Mesenchymal stem cell (in vitro differentiated cells and primary cell): ENCODE data around the gene KLC1.

Experiments used
- DNase-seq: peaks from one replicate; pipeline ENCODE4 v3.0.0-alpha.2; 2013
- H2AFZ ChIP-seq: one replicate; pipeline ENCODE4 v1.6.1; 2013; ENCODE audit warnings: low read depth, mild to moderate bottlenecking, control low read depth, inconsistent platforms, low read length, moderate library complexity
- H2AK5ac ChIP-seq: 2 replicates; pipeline ENCODE4 v1.6.1; 2013; ENCODE audit warnings: low read length, moderate library complexity, mild to moderate bottlenecking, inconsistent platforms; ENCODE audit not compliant: severe bottlenecking
- H2BK120ac ChIP-seq: one replicate; pipeline ENCODE4 v1.6.1; 2013; ENCODE audit warnings: low read depth, mild to moderate bottlenecking, inconsistent platforms, low read length, moderate library complexity
- H2BK12ac ChIP-seq, 2 experiments: one replicate each; pipeline ENCODE4 v1.6.1; 2013; ENCODE audit warnings: inconsistent platforms in 2 of 2, low read length in 2 of 2, mild to moderate bottlenecking in 2 of 2, moderate library complexity in 2 of 2, control low read depth in 1 of 2
- H2BK15ac ChIP-seq: one replicate; pipeline ENCODE4 v1.6.1; 2013; ENCODE audit warnings: mild to moderate bottlenecking, low read depth, inconsistent platforms; ENCODE audit not compliant: poor library complexity, severe bottlenecking
- H2BK5ac ChIP-seq: 2 replicates; pipeline ENCODE4 v1.6.1; 2013; ENCODE audit warnings: low read depth, mild to moderate bottlenecking, low read length, control low read depth, inconsistent platforms; ENCODE audit not compliant: poor library complexity, severe bottlenecking
- H3K14ac ChIP-seq, 2 experiments: one replicate each; pipeline ENCODE4 v1.6.1; 2013; ENCODE audit warnings: inconsistent platforms in 2 of 2, low read length in 2 of 2, control low read depth in 1 of 2, mild to moderate bottlenecking in 1 of 2, moderate library complexity in 1 of 2
- H3K18ac ChIP-seq, 2 experiments: one replicate each; pipeline ENCODE4 v1.6.1; 2013; ENCODE audit warnings: inconsistent platforms in 2 of 2, low read length in 2 of 2, control low read depth in 1 of 2, low read depth in 1 of 2, mild to moderate bottlenecking in 1 of 2
- H3K23ac ChIP-seq, 2 experiments: one replicate each; pipeline ENCODE4 v1.6.1; 2013; ENCODE audit warnings: inconsistent platforms in 2 of 2, low read length in 2 of 2, mild to moderate bottlenecking in 2 of 2, moderate library complexity in 2 of 2, control low read depth in 1 of 2
- H3K27ac ChIP-seq: 2 replicates; pipeline ENCODE4 v1.5.1; 2013; ENCODE audit warnings: mild to moderate bottlenecking, moderate library complexity, low read length, control low read depth, inconsistent platforms; ENCODE audit not compliant: poor library complexity, severe bottlenecking
- H3K27me3 ChIP-seq, 2 experiments: 2 replicates each; pipeline versions ENCODE4 v1.6.1 to v1.7.0; 2013; ENCODE audit warnings: low read length in 2 of 2, mild to moderate bottlenecking in 2 of 2, moderate library complexity in 2 of 2, control low read depth in 1 of 2, inconsistent platforms in 1 of 2; ENCODE audit not compliant: control insufficient read depth in 1 of 2, insufficient read depth in 1 of 2
- H3K36me3 ChIP-seq, 2 experiments: 2 replicates each; pipeline versions ENCODE4 v1.6.1 to v1.7.0; 2013; ENCODE audit warnings: low read length in 2 of 2, control low read depth in 1 of 2, inconsistent platforms in 1 of 2, low read depth in 1 of 2, mild to moderate bottlenecking in 1 of 2; ENCODE audit not compliant: insufficient read depth in 2 of 2, control insufficient read depth in 1 of 2
- H3K4ac ChIP-seq, 2 experiments: one replicate each; pipeline ENCODE4 v1.6.1; 2013; ENCODE audit warnings: inconsistent platforms in 2 of 2, low read length in 2 of 2, mild to moderate bottlenecking in 2 of 2, moderate library complexity in 2 of 2, control low read depth in 1 of 2, low read depth in 1 of 2
- H3K4me1 ChIP-seq: 2 replicates; pipeline ENCODE4 v1.6.1; 2013; ENCODE audit warnings: low read depth, low read length, control low read depth; ENCODE audit not compliant: control insufficient read depth, insufficient read depth
- H3K4me2 ChIP-seq: 2 replicates; pipeline ENCODE4 v1.6.1; 2013; ENCODE audit warnings: low read length, mild to moderate bottlenecking, inconsistent platforms; ENCODE audit not compliant: poor library complexity, severe bottlenecking
- H3K4me3 ChIP-seq, 2 experiments: 2 replicates each; pipeline versions ENCODE4 v1.5.1 to v1.7.0; 2013; ENCODE audit warnings: low read length in 2 of 2, mild to moderate bottlenecking in 2 of 2, control low read depth in 1 of 2, low read depth in 1 of 2; ENCODE audit not compliant: insufficient read depth in 1 of 2
- H3K79me1 ChIP-seq: replicated peaks from 2 replicates; pipeline ENCODE4 v1.6.1; 2013; ENCODE audit warnings: mild to moderate bottlenecking, control low read depth, low read length, inconsistent platforms; ENCODE audit not compliant: poor library complexity, severe bottlenecking
- H3K9ac ChIP-seq: 2 replicates; pipeline ENCODE4 v1.7.0; 2013; ENCODE audit warnings: mild to moderate bottlenecking, low read length, moderate library complexity
- H3K9me3 ChIP-seq: 2 replicates; pipeline ENCODE4 v1.7.0; 2013; ENCODE audit warnings: mild to moderate bottlenecking, low read length; ENCODE audit not compliant: control insufficient read depth
- H4K8ac ChIP-seq: one replicate; pipeline ENCODE4 v1.6.1; 2013; ENCODE audit warnings: inconsistent platforms, mild to moderate bottlenecking, low read length, moderate library complexity
- H4K91ac ChIP-seq: one replicate; pipeline ENCODE4 v1.6.1; 2013; ENCODE audit warnings: mild to moderate bottlenecking, low read length, inconsistent platforms
- WGBS: methylation state at CpG from one replicate; pipeline ENCODE4 v1.1.7; 2013; ENCODE audit warnings: mixed read lengths; 5-methylcytosine and 5-hydroxymethylcytosine counted together

Gene KLC1

DNA sequence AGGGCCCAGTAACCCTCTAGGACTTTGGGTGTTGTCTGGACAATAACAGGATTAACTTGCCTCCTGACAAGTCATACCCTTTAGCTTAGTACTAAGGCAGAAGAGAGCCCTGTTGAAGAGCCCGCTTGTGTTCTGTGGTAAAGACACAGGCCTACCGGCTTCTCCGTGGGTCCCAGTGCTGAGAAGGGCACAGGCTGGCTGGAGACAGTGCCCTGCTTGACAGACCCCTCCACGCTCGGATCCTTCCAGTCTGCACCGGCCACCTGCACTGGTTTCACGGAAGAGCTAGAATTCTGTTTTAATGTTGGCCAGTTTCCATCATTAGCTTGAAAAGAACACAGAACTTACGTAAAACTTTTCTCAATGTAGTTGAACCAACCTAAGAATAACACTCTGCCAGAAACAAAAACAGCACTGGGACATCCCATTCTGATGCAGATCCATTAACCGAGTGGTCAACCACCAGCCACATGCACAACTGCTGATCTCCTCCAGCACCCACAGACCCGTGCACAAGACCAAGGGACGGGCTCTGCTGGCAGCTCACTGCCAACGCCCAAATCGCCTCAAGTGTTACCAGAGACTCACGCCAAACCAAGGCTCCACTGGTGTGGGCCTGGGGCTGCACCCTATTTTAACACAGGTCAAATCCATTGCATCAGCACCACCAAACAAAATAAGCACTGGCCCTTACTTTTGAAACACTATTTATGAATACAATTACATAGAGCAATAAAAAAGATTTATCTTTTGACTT is 113.7 kb downstream of the KLC1 start:
- no peak for DNase-seq
- Histone ChIP-seq H2AFZ (no peak overlapping the region), H3K27ac (no peak overlapping the region), H3K9ac (no peak overlapping the region), H3K4me2 (no peak overlapping the region), H4K8ac (no peak overlapping the region), H4K91ac (no peak overlapping the region), H2BK5ac (no peak overlapping the region), H2BK15ac (no peak overlapping the region), H3K23ac (no peak overlapping the region), H2BK120ac (no peak overlapping the region), H2BK12ac (no peak overlapping the region), H3K9me3 (no peaks in the 10 kb centered on the region), H3K36me3 (peaks cover 0 to 36% of the 10 kb centered on the region in 2 experiments), H3K4ac (no peak overlapping the region), H3K18ac (no peak overlapping the region), H3K79me1 (no peaks in the 10 kb centered on the region), H3K4me1 (peaks cover 8% of the 10 kb centered on the region), H3K4me3 (no peak overlapping the region), H3K14ac (no peak overlapping the region), H2AK5ac (no peak overlapping the region), H3K27me3 (no peaks in the 10 kb centered on the region)
- WGBS, result 95% methylated on average over 14 of the region's 14 CpGs

DNA sequence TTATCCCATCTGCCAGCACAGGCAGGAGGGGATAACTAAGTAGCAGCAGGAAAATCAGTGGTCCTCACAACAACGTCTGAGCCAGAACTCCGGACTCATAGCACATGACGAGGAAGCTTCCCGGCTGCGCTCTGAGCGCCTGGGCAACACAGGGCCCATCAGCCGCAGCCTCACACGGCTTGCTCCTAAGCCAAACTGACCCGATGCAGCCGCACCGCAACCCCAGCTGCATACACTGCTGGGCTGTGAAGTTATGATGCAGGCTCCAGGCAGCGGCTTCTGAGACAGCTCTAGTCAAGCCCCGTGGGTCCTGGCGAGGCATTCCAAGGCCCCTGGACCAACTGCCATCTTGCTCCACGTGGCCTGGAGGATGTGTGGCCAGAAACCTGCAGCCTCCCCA is 114.7 kb downstream of the KLC1 start:
- Histone ChIP-seq H3K4me3 (no peak overlapping the region), H3K4ac (no peak overlapping the region), H2BK12ac (no peak overlapping the region), H3K4me1 (peaks cover 8% of the 10 kb centered on the region), H3K27me3 (no peaks in the 10 kb centered on the region), H3K36me3 (peaks cover 0 to 33% of the 10 kb centered on the region in 2 experiments), H2AK5ac (no peak overlapping the region), H3K9ac (no peak overlapping the region), H3K9me3 (no peaks in the 10 kb centered on the region), H4K91ac (no peak overlapping the region), H3K27ac (no peak overlapping the region), H3K14ac (no peak overlapping the region), H2BK120ac (no peak overlapping the region), H4K8ac (no peak overlapping the region), H2BK15ac (no peak overlapping the region), H3K79me1 (no peaks in the 10 kb centered on the region), H3K18ac (no peak overlapping the region), H3K23ac (no peak overlapping the region), H2BK5ac (no peak overlapping the region), H3K4me2 (no peak overlapping the region), H2AFZ (no peak overlapping the region)
- 91% methylated on average over 15 of the region's 15 CpGs for WGBS
- DNase-seq, result no peak

DNA sequence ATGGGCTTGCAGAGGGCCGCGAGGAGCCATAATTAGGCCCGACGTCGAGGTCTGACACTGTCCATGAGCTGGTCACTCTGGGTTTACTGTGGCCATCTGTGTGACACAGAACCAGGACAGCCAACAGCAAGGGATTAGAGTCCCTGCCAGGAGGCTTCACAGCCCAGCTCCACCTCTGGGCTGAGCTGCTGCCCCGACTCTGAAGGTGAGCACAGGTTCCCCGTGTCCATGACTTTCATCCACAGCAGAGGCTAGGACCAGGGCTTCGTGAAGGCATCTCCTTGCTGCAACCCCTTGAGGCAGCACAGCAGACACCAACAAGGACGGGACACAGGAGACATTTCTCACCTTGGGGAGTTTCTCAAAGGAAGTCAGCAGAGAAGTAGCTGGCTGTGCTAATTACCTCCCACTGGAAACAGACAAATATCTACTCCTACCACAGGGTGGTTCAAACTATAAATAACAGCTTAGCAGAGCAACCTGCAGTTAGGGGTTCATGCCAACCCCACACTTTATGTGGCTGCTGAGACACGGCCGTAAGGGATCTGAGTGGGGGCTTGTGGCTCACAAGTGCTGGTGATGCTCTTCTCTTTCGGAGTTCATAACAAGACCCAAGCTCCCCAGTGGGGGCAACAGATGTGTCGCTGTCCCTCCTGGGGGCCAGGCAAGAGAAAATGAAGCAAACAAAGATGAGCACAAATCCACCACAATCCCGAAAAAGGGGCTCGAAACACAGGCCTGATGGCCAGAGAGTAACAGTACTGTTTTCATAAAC is 115.8 kb downstream of the KLC1 start:
- Histone ChIP-seq H3K79me1 (no peaks in the 10 kb centered on the region), H3K14ac (no peak overlapping the region), H2BK12ac (no peak overlapping the region), H3K27me3 (no peaks in the 10 kb centered on the region), H3K18ac (no peak overlapping the region), H3K9me3 (no peaks in the 10 kb centered on the region), H2AFZ (no peak overlapping the region), H3K4ac (no peak overlapping the region), H3K4me1 (peaks cover 10% of the 10 kb centered on the region), H2AK5ac (no peak overlapping the region), H2BK120ac (no peak overlapping the region), H4K91ac (no peak overlapping the region), H3K4me3 (no peak overlapping the region), H3K23ac (no peak overlapping the region), H2BK15ac (no peak overlapping the region), H2BK5ac (no peak overlapping the region), H3K36me3 (peaks cover 0 to 21% of the 10 kb centered on the region in 2 experiments), H3K9ac (no peak overlapping the region), H4K8ac (no peak overlapping the region), H3K27ac (no peak overlapping the region), H3K4me2 (no peak overlapping the region)
- DNase-seq, result no peak
- 87% methylated on average over 15 of the region's 15 CpGs for WGBS

DNA sequence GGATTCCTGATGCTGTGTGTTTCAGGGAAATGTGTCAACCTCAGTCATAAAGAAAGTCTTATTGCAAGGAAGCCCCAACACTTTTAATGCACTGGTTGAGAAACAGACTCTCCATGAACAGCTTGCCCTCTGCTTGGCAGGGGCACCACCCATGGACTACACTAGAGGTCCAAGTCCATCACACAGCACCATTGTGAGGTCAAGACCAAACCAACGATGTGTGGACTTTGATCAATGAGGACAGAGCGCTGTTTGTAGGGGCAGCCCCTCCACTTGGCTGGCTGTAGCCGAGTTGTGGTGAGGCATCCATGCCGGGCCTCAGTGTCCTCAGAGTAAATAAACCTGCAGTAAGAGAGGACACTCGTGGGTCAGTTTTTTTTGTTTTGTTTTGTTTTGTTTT is 116.4 kb downstream of the KLC1 start:
- Histone ChIP-seq H3K9me3 (no peaks in the 10 kb centered on the region), H2AK5ac (no peak overlapping the region), H3K9ac (no peak overlapping the region), H3K4me3 (no peak overlapping the region), H3K4me2 (no peak overlapping the region), H3K4me1 (peaks cover 10% of the 10 kb centered on the region), H3K27me3 (no peaks in the 10 kb centered on the region), H3K14ac (no peak overlapping the region), H2BK5ac (no peak overlapping the region), H3K18ac (no peak overlapping the region), H4K8ac (no peak overlapping the region), H2BK120ac (no peak overlapping the region), H3K4ac (no peak overlapping the region), H3K36me3 (peaks cover 0 to 15% of the 10 kb centered on the region in 2 experiments), H3K23ac (no peak overlapping the region), H3K27ac (no peak overlapping the region), H2AFZ (no peak overlapping the region), H2BK12ac (no peak overlapping the region), H4K91ac (no peak overlapping the region), H3K79me1 (no peaks in the 10 kb centered on the region), H2BK15ac (no peak overlapping the region)
- DNase-seq, result no peak
- 91% methylated on average over 5 of the region's 5 CpGs for WGBS
